Measurements from ENCODE around the gene DUSP5.

DNA sequence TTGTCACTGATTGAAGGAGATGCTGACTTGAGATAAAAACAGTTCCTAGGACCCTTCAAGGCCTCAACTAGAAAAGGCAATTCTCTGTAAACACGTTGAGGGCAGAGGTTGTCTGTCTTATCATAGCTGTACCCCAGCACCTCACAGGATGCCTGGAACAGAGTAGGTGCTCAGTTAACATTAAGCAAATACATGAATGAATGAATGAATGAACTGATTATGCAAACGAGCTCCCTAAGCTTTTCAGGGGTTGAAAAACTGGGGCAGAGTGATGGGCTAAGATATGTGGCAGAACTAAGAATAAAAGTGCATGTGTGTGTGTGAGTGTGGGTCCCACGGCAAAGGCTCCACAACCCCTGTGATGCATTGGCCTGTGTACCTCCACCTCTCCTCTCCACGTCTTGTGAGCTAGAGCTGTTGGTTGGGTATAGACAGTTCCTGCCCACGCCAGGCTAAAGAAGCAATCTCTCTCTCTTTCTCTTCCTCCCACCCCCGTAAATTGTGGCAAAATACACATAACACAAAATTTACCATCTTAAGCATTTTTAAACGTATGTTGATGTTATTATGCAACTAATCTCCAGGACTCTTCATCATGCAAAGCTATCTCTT lies 48.9 kb downstream of the DUSP5 start:
- TF ChIP-seq POLR2A (IDR thresholded peaks at IDR 0.05; ENCODE audit: borderline replicate concordance, extremely low read depth, insufficient read depth, insufficient read length): no peak
- TF ChIP-seq, protein P1, sequence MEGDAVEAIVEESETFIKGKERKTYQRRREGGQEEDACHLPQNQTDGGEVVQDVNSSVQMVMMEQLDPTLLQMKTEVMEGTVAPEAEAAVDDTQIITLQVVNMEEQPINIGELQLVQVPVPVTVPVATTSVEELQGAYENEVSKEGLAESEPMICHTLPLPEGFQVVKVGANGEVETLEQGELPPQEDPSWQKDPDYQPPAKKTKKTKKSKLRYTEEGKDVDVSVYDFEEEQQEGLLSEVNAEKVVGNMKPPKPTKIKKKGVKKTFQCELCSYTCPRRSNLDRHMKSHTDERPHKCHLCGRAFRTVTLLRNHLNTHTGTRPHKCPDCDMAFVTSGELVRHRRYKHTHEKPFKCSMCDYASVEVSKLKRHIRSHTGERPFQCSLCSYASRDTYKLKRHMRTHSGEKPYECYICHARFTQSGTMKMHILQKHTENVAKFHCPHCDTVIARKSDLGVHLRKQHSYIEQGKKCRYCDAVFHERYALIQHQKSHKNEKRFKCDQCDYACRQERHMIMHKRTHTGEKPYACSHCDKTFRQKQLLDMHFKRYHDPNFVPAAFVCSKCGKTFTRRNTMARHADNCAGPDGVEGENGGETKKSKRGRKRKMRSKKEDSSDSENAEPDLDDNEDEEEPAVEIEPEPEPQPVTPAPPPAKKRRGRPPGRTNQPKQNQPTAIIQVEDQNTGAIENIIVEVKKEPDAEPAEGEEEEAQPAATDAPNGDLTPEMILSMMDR (IDR thresholded peaks at IDR 0.05 in 2 of 3, conservative IDR thresholded peaks at IDR 0.05 in 1 of 3; ENCODE audit: borderline replicate concordance in 1 of 3, insufficient read depth in 1 of 3, low read depth in 2 of 3, low read length in 2 of 3): no peak
- TF ChIP-seq FOSL1 (IDR thresholded peaks at IDR 0.05; ENCODE audit: low read depth): no peak
- no peak for TF ChIP-seq SIN3A (IDR thresholded peaks at IDR 0.05; ENCODE audit: low read depth)
- TF ChIP-seq POLR2AphosphoS5 (IDR thresholded peaks at IDR 0.05; ENCODE audit: low read depth, low read length): no peak

Measured in HCT116 (cell line).